Measurements from ENCODE around the gene SDK2. TPM values are rescaled to one million over a fixed set of nuclear protein-coding genes. Genes with fewer than 3 reads are reported as not detected.

The SDK2 gene
- total and polyA plus RNA-seq, 9 of the 15 experiments (the other 6 are each of a cell fraction or from before 2014, with no cell fraction given): 0.04 TPM; not detected in 8

- POLR2A ChIA-PET: interaction anchor here (0.6 kb wide), 1 partner anchor 45 kb away, joined by 4 read pairs; no protein-coding TSS in a partner anchor
- ATAC-seq: no peak
- intact Hi-C loops (cut with micrococcal nuclease): no loop called here
Observed at GRCh38 chr17:73478334-73478733, 165.9 kb downstream of the SDK2 start.

More at GRCh38 chr17:73478334-73478733, 165.9 kb downstream of the SDK2 start:
- H3K4me2 ChIP-seq (ENCODE audit: insufficient read depth, low read length): no peak overlapping the region
- H3K9me3 ChIP-seq (replicated peaks; ENCODE audit: control insufficient read depth, insufficient read depth, low read depth, low read length): no peaks in the 10 kb centered on the region
- in situ Hi-C loops (cut with MboI): no loop called here
- H3K79me2 ChIP-seq (ENCODE audit: control insufficient read depth, insufficient read depth, low read length): no peaks in the 10 kb centered on the region
- H3K27me3 ChIP-seq (ENCODE audit: control insufficient read depth in 2 of 2, insufficient read depth in 2 of 2, low read length in 2 of 2): peaks cover 13 to 37% of the 10 kb centered on the region in 2 experiments
- WGBS (ENCODE audit: insufficient coverage, low coverage, missing lambda C conversion rate): under 1% methylated on average over 11 of the region's 11 CpGs
- no peaks in the 10 kb centered on the region for H3K36me3 ChIP-seq (ENCODE audit: control insufficient read depth, insufficient read depth, low read length)
- DNase-seq (ENCODE audit: extremely low read depth in 1 of 4, low spot score in 3 of 4) (no peak), FAIRE-seq (no peak)
- no peak overlapping the region for H2AFZ ChIP-seq (ENCODE audit: low read depth, low read length)
- H3K9ac ChIP-seq (ENCODE audit: insufficient read depth in 1 of 2, low read depth in 2 of 2, low read length in 2 of 2): no peak overlapping the region
- TF ChIP-seq ZNF583 (CRISPR knock-in tag; IDR thresholded peaks at IDR 0.05): no peak
- no peak for TF ChIP-seq NFATC3 (IDR thresholded peaks at IDR 0.05)
- TF ChIP-seq CBFA2T3 (IDR thresholded peaks at IDR 0.05): no peak
- no peak for TF ChIP-seq BRCA1 (IDR thresholded peaks at IDR 0.05)
- no peak for TF ChIP-seq BRCA1 (CRISPR knock-in tag; IDR thresholded peaks at IDR 0.05)
- TF ChIP-seq TCF3 (CRISPR knock-in tag; IDR thresholded peaks at IDR 0.05): no peak
- TF ChIP-seq U2AF2 (optimal IDR thresholded peaks at IDR 0.05; ENCODE audit: low read depth, low read length): no peak
- no peak for TF ChIP-seq BDP1 (IDR thresholded peaks at IDR 0.05; ENCODE audit: insufficient read depth, insufficient read length)
- no peak for TF ChIP-seq ZNF311 (CRISPR knock-in tag; IDR thresholded peaks at IDR 0.05)
- no peak for TF ChIP-seq MXI1 (IDR thresholded peaks at IDR 0.05; ENCODE audit: low read depth, low read length)
- TF ChIP-seq E4F1 (CRISPR knock-in tag; IDR thresholded peaks at IDR 0.05; ENCODE audit: borderline replicate concordance): no peak
- no peak for TF ChIP-seq EHMT2 (IDR thresholded peaks at IDR 0.05)
- no peak for TF ChIP-seq ATF6 (CRISPR knock-in tag; IDR thresholded peaks at IDR 0.05)
- no peak for TF ChIP-seq ADNP (tag; IDR thresholded peaks at IDR 0.05)
- peaks cover 6% of the 10 kb centered on the region; the same call in 1 of the 2 replicates for H4K20me1 ChIP-seq (replicated peaks; ENCODE audit: control insufficient read depth, insufficient read depth, low read length)
- CTCF ChIA-PET (ENCODE audit: low intra/inter-chr PET ratio): no interaction called here
- no peak overlapping the region for H3K4me3 ChIP-seq
- no TSS peak for BruUV-seq (replicated peaks)
- no peaks in the 10 kb centered on the region for H3K9me1 ChIP-seq (ENCODE audit: control insufficient read depth, insufficient read depth, low read length)
- no peak overlapping the region for H3K27ac ChIP-seq (ENCODE audit: extremely low read depth, low read depth, low read length)
- peaks cover 7 to 10% of the 10 kb centered on the region in 2 experiments; a peak in 4 of 5 replicates for H3K4me1 ChIP-seq (replicated peaks in 1 of 2; ENCODE audit: control insufficient read depth in 2 of 2, insufficient read depth in 2 of 2, low read length in 2 of 2)

Measured in K562 (cell line).